Fibroblast of lung (primary cell): ENCODE data around the gene PDE2A.

Experiments used
- EZH2 ChIP-seq: IDR thresholded peaks from 2 replicates; pipeline ENCODE4 v1.5.1; 2012; ENCODE audit warnings: low read length, control low read depth, mild to moderate bottlenecking; ENCODE audit errors: missing control alignments
- TF ChIP-seq, protein P1 (sequence below), 2 donors: IDR thresholded peaks in 1 of 2; conservative IDR thresholded peaks in 1 of 2; 1 replicate in 1 of 2; 2 replicates in 1 of 2; pipeline ENCODE4 v1.5.1; 2011 to 2012; ENCODE audit warnings: low read length in 2 of 2, control low read depth in 1 of 2, inconsistent platforms in 1 of 2, low read depth in 1 of 2, mild to moderate bottlenecking in 1 of 2

DNA sequence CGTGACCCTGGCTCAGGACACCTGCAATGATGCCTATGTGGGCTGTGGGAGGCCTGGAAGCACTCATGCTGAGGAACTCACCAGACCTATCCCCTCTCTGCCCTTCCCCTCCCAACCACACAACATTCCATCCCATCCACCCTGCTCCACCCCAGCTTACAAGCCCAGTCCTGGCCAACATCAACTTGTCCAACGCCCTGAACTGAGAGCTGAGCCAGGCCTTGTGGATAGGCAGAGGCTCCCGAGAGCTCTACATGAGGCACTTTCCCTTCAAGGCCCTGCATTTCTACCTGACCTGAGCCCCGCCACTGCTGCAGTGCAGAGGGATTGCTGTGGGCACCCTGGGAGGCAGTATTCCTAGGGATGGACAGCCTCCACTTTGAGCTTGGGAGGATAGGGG, 112.4 kb downstream of the PDE2A start:
- TF ChIP-seq, protein P1, sequence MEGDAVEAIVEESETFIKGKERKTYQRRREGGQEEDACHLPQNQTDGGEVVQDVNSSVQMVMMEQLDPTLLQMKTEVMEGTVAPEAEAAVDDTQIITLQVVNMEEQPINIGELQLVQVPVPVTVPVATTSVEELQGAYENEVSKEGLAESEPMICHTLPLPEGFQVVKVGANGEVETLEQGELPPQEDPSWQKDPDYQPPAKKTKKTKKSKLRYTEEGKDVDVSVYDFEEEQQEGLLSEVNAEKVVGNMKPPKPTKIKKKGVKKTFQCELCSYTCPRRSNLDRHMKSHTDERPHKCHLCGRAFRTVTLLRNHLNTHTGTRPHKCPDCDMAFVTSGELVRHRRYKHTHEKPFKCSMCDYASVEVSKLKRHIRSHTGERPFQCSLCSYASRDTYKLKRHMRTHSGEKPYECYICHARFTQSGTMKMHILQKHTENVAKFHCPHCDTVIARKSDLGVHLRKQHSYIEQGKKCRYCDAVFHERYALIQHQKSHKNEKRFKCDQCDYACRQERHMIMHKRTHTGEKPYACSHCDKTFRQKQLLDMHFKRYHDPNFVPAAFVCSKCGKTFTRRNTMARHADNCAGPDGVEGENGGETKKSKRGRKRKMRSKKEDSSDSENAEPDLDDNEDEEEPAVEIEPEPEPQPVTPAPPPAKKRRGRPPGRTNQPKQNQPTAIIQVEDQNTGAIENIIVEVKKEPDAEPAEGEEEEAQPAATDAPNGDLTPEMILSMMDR (conservative IDR thresholded peaks at IDR 0.05 in 1 of 2, IDR thresholded peaks at IDR 0.05 in 1 of 2; ENCODE audit: low read depth in 1 of 2, low read length in 2 of 2): no peak
- TF ChIP-seq EZH2: no peak
